BJ (cell line): ENCODE measurements around the gene SCN4A. TPM values are rescaled to one million over a fixed set of nuclear protein-coding genes. Genes with fewer than 3 reads are reported as not detected.
"Not testable (repeated sequence)": the region's sequence is repeated elsewhere in the genome, so short reads cannot be mapped to it uniquely, and the experiment has no call there.

Experiments
- CTCF ChIA-PET: fragments of 350-600 bp; formaldehyde crosslinking; extraction: SDS; loops from one replicate; lab custom pipeline; 2021; ENCODE audit warnings: antibody characterized with exemption, inconsistent platforms; lab: Yijun Ruan, JAX
- POLR2A ChIA-PET: fragments of 300-600 bp; sonication (Branson Sonifier 250); formaldehyde crosslinking; extraction: SDS; loops from one replicate; lab custom pipeline; 2021; ENCODE audit warnings: antibody characterized with exemption; lab: Charles Lee
- DNase-seq: peaks from one replicate; pipeline ENCODE4 v3.0.0-alpha.2; 2011; ENCODE audit warnings: low read depth
- H3K27me3 ChIP-seq: 2 replicates; pipeline ENCODE4 v1.6.0; 2011; ENCODE audit warnings: low read length; ENCODE audit not compliant: control insufficient read depth, insufficient read depth
- H3K36me3 ChIP-seq: 2 replicates; pipeline ENCODE4 v1.5.1; 2011; ENCODE audit warnings: low read length; ENCODE audit not compliant: control insufficient read depth, insufficient read depth
- H3K4me3 ChIP-seq: 2 replicates; pipeline ENCODE4 v1.5.1; 2011; ENCODE audit warnings: low read depth, mild to moderate bottlenecking, control low read depth, low read length
- polyA plus RNA-seq: library from polyadenylated mRNA; depleted of rRNA; stranded (reverse); fragments of >200 nt; gene quantifications from 2 replicates; pipeline ENCODE4 v1.2.3, GENCODE V29; 2011
- TF ChIP-seq, protein P1 (sequence below): IDR thresholded peaks from 2 replicates; pipeline ENCODE4 v1.5.1; 2011; ENCODE audit warnings: low read depth, mild to moderate bottlenecking, control low read depth, inconsistent platforms, low read length, moderate library complexity; ENCODE audit not compliant: insufficient read depth

SCN4A gene
- polyA plus RNA-seq, 1 experiment: not detected

GRCh38 chr17:63986821-63987220, 14.1 kb upstream of the SCN4A start:
- CTCF ChIA-PET: interaction anchor here (1.2 to 5.0 kb wide), 2 partner anchors 38 to 68 kb away, joined by 6 to 26 read pairs; partner anchors contain the start of gene GH1
- H3K36me3 ChIP-seq: no peaks in the 10 kb centered on the region
- POLR2A ChIA-PET: no interaction called here
- TF ChIP-seq, protein P1, sequence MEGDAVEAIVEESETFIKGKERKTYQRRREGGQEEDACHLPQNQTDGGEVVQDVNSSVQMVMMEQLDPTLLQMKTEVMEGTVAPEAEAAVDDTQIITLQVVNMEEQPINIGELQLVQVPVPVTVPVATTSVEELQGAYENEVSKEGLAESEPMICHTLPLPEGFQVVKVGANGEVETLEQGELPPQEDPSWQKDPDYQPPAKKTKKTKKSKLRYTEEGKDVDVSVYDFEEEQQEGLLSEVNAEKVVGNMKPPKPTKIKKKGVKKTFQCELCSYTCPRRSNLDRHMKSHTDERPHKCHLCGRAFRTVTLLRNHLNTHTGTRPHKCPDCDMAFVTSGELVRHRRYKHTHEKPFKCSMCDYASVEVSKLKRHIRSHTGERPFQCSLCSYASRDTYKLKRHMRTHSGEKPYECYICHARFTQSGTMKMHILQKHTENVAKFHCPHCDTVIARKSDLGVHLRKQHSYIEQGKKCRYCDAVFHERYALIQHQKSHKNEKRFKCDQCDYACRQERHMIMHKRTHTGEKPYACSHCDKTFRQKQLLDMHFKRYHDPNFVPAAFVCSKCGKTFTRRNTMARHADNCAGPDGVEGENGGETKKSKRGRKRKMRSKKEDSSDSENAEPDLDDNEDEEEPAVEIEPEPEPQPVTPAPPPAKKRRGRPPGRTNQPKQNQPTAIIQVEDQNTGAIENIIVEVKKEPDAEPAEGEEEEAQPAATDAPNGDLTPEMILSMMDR: no peak
- no peak for DNase-seq
- peaks cover 6% of the 10 kb centered on the region for H3K27me3 ChIP-seq
- H3K4me3 ChIP-seq: no peak overlapping the region

DNA sequence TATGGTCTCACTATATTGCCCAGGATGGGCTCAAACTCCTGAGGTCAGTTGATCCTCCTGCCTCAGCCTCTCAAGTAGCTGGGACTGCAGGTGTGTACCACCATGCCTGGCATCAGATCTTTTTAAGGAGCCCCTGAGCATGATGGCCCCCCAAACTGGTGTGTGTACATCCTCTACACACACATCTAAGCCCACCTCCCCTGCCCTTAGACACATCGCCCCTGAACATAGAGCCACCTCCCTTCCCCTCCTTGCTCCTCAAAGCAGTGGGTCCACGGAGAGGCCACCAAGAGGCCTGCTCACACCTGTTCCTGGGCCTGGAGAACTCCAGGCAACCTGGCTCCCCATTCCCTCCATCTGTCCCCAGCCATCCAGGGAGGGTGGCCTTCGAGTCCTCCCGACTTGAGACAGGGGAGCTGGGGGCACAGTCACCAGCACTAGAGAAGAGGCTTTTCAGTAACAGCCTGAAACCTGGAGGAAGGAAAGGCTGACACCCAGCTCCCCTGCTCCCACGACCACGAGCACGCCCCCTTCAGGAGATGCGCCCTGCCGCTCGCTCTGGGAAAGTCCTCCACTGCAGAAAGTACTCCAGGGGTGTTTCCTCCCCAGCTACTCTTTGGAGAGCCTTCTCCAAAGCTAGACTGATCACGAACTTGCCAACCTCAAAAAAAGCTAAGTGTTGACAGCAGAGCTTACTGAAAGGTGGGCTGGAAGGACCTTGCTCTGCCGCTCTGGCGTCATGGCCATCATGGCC, 12.8 kb upstream of the SCN4A start:
- ChIA-PET CTCF (interaction anchor here (0.9 to 5.9 kb wide), 8 partner anchors 15 to 81 kb away, joined by 3 to 26 read pairs (median 5); partner anchors contain the start of genes CSHL1, GH1 and ICAM2), POLR2A (no interaction called here)
- Histone ChIP-seq H3K4me3 (no peak overlapping the region), H3K27me3 (peaks cover 4% of the 10 kb centered on the region), H3K36me3 (no peaks in the 10 kb centered on the region)
- DNase-seq: no peak
- TF ChIP-seq, protein P1: no peak

- ChIA-PET CTCF (interaction anchor here (0.6 to 5.9 kb wide), 10 partner anchors 10 to 165 kb away, joined by 3 to 26 read pairs (median 4); partner anchors contain the start of genes CSHL1, GH1, ICAM2 and PRR29), POLR2A (no interaction called here)
- TF ChIP-seq, protein P1: no peak
- DNase-seq: peak; percentile 54
- Histone ChIP-seq H3K36me3 (no peaks in the 10 kb centered on the region), H3K27me3 (peaks cover 4% of the 10 kb centered on the region), H3K4me3 (no peak overlapping the region)
These were observed 12.1 kb upstream of the SCN4A start for GRCh38 chr17:63984651-63985386.

DNA sequence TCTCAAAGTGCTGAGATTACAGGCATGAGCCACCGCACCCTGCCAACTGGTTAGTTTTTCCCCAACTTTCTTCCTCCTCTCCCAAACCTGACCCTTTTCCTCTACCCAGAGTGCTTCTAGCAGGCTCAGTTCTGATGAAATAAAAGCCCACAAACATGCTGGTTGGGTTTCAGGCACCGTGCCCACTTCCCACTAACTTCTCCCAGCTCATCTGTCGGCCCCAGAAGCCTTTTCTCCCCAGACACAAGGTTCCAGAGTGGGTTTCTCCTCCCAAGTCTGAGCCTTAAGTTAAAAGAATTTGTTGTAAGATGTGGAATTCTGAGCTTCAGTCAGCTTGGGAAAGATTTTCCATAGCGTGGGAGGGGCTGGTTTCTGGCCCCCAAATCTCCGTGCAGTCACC, 11.5 kb upstream of the SCN4A start:
- ChIA-PET POLR2A (no interaction called here), CTCF (interaction anchor here (0.6 to 5.9 kb wide), 8 partner anchors 10 to 165 kb away, joined by 3 to 26 read pairs (median 4); partner anchors contain the start of genes GH1, ICAM2 and PRR29)
- no peak overlapping the region for H3K4me3 ChIP-seq
- TF ChIP-seq, protein P1: no peak
- H3K27me3 ChIP-seq: no peaks in the 10 kb centered on the region
- H3K36me3 ChIP-seq: no peaks in the 10 kb centered on the region
- DNase-seq: no peak

- Histone ChIP-seq H3K27me3 (no peaks in the 10 kb centered on the region), H3K36me3 (no peaks in the 10 kb centered on the region), H3K4me3 (no peak overlapping the region)
- ChIA-PET CTCF (interaction anchor here (1.1 to 5.9 kb wide), 4 partner anchors 9 to 64 kb away, joined by 3 to 26 read pairs (median 15); partner anchors contain the start of gene GH1), POLR2A (no interaction called here)
- DNase-seq: no peak
- TF ChIP-seq, protein P1: no peak
These were observed 10.6 kb upstream of the SCN4A start for GRCh38 chr17:63983320-63983719.

- DNase-seq, H3K4me3 ChIP-seq, H3K36me3 ChIP-seq, POLR2A ChIA-PET, H3K27me3 ChIP-seq: not testable (repeated sequence)
- CTCF ChIA-PET: interaction anchor here (0.7 to 5.9 kb wide), 5 partner anchors 8 to 64 kb away, joined by 3 to 26 read pairs (median 8); partner anchors contain the start of gene GH1
These were observed 9.9 kb upstream of the SCN4A start for GRCh38 chr17:63982641-63983040.
